Measurements from ENCODE around the gene JMJD8. TPM values are rescaled to one million over a fixed set of nuclear protein-coding genes. Genes with fewer than 3 reads are reported as not detected.
A peak's percentile ranks its signal among the peaks of the same experiment; 100 is the strongest.

The JMJD8 gene
- total RNA-seq, 4 donors from 2014 or later: 72.8 to 156 (median 124) TPM

DNA sequence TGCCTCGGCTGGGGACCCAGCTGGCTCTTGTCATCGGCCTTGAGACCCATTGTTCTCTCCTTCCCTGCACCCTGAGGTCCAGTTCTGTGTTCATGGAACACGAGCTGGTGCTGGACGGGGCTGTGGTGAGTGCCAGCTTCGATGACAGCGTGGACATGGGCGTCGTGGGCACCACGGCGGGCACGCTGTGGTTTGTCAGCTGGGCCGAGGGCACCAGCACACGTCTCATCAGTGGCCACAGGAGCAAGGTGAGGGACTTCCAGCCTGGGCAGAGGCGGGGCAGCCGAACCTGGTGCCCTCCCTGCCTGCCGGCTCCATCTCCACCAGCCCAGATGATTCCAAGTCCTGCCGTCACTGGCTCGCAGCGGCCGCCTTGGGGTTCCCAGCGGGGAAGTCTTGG lies 21.5 kb downstream of the JMJD8 start:
- intact Hi-C loops (cut with DNase I): no loop called here
- Histone ChIP-seq H3K27me3 (no peaks in the 10 kb centered on the region), H3K27ac (no peak overlapping the region), H3K4me1 (peaks cover 5 to 17% of the 10 kb centered on the region in 2 donors), H3K36me3 (no peaks in the 10 kb centered on the region), H3K9me3 (no peaks in the 10 kb centered on the region), H3K4me3 (replicated peaks in 1 of 3) (no peak overlapping the region)
- WGBS, 2 donors: 97 to 98% methylated on average over 20 of the region's 21 CpGs
- DNase-seq: no peak
- no peak for TF ChIP-seq POLR2A (IDR thresholded peaks at IDR 0.05)
- TF ChIP-seq, protein P1, sequence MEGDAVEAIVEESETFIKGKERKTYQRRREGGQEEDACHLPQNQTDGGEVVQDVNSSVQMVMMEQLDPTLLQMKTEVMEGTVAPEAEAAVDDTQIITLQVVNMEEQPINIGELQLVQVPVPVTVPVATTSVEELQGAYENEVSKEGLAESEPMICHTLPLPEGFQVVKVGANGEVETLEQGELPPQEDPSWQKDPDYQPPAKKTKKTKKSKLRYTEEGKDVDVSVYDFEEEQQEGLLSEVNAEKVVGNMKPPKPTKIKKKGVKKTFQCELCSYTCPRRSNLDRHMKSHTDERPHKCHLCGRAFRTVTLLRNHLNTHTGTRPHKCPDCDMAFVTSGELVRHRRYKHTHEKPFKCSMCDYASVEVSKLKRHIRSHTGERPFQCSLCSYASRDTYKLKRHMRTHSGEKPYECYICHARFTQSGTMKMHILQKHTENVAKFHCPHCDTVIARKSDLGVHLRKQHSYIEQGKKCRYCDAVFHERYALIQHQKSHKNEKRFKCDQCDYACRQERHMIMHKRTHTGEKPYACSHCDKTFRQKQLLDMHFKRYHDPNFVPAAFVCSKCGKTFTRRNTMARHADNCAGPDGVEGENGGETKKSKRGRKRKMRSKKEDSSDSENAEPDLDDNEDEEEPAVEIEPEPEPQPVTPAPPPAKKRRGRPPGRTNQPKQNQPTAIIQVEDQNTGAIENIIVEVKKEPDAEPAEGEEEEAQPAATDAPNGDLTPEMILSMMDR (IDR thresholded peaks at IDR 0.05): no peak

DNA sequence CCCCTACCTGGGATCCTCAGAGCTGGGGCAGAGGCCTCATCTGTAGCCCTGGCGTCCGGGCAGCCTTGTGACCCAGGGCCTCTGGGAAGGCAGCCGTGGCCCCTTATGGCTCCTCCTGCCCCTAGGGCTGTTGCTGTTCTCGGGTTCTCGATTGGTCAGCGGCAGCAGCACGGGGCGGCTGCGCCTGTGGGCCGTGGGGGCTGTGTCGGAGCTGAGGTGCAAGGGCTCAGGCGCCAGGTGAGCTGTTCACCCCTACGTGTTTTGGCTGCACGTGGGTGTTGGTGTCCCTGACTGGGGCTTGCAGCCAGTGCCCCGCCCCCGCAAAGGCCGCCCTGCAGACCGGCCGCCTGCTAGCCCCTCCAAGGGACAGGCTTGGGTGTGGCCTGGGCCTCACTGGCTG lies 22.0 kb downstream of the JMJD8 start:
- Histone ChIP-seq H3K4me1 (peaks cover 5 to 12% of the 10 kb centered on the region in 2 donors), H3K36me3 (no peaks in the 10 kb centered on the region), H3K9me3 (no peaks in the 10 kb centered on the region), H3K4me3 (replicated peaks in 1 of 3) (no peak overlapping the region), H3K27ac (no peak overlapping the region), H3K27me3 (no peaks in the 10 kb centered on the region)
- TF ChIP-seq POLR2A (IDR thresholded peaks at IDR 0.05): no peak
- TF ChIP-seq, protein P1 (IDR thresholded peaks at IDR 0.05): no peak
- intact Hi-C loops (cut with DNase I): no loop called here
- DNase-seq: no peak
- 100% methylated on average over 3 to 5 of the region's 19 CpGs for WGBS, 2 donors

DNA sequence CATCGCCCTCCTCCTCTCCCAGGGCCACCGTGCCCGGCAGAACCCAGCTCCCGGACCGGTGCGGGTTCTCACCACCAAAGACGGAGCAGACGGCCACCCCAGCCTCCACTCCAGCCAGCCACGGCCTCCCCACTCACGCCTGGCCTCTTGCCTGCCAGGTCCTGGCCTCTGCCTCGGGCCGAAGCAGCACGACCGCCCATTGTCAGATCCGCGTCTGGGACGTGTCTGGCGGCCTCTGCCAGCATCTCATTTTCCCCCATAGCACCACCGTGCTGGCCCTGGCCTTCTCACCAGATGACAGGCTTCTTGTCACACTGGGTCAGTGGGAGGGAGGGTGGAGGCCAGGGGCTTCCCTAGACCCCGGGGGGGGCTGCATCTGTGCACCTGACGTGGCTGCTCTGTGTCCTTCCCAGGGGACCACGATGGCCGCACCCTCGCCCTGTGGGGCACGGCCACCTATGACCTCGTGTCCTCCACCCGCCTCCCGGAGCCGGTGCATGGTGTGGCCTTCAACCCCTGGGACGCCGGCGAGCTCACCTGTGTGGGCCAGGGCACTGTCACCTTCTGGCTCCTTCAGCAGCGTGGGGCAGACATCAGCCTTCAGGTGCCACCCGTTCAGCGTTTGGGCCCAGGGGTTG lies 22.8 kb downstream of the JMJD8 start:
- TF ChIP-seq POLR2A (IDR thresholded peaks at IDR 0.05): no peak
- TF ChIP-seq, protein P1 (IDR thresholded peaks at IDR 0.05): no peak
- Histone ChIP-seq H3K4me1 (peaks cover 5 to 12% of the 10 kb centered on the region in 2 donors), H3K4me3 (replicated peaks in 1 of 3) (no peak overlapping the region), H3K36me3 (no peaks in the 10 kb centered on the region), H3K27me3 (no peaks in the 10 kb centered on the region), H3K27ac (peak overlapping the region in 1 of 3 donors; percentile 63), H3K9me3 (no peaks in the 10 kb centered on the region)
- 55% methylated on average over 25 of the region's 35 CpGs; no CpG with 5 or more reads in 1 of the 2 donors for WGBS, 2 donors
- DNase-seq: no peak
- intact Hi-C loops (cut with DNase I): no loop called here

DNA sequence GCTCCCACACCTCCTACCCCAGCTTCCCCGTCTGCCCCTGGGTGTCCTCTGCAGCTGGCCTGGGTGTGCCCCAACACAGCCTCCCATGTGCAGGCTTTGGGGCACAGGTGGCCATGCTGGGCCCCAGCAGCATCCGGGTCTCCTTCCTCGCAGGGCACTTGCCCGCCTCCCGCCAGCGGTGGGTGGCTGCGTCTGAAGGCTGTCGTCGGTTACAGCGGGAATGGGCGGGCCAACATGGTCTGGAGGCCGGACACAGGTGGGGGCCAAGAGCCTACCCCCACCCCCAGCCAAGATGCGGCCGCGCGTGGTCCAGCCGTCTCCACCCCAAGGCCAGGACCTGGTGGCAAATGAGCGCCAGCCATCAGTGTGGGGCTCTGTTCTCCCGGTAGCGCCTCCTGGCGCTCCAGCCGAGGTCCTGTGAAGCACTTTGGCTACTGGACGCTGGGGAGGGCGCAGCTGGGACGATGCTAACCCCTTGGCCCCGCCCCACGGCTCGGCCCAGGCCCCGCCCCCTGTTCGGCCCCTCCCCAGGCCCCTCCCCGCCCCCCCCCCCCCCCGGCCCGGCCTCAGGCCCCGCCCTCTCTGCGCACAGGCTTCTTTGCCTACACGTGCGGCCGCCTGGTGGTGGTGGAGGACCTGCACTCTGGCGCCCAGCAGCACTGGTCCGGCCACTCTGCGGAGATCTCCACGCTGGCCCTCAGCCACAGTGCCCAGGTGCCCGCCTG lies 23.5 kb downstream of the JMJD8 start:
- H3K36me3 ChIP-seq: no peaks in the 10 kb centered on the region
- peak; percentile 93 to 97 for DNase-seq
- H3K4me3 ChIP-seq (replicated peaks in 1 of 3): no peak overlapping the region
- intact Hi-C loops (cut with DNase I): no loop called here
- 41 to 54% methylated on average over 12 to 24 of the region's 43 CpGs for WGBS, 2 donors
- H3K4me1 ChIP-seq: peaks cover 5 to 12% of the 10 kb centered on the region in 2 donors
- peak overlapping the region in 1 of 3 donors; percentile 63 for H3K27ac ChIP-seq
- peak in 1 of 2 donors; percentile 33 for TF ChIP-seq POLR2A (IDR thresholded peaks at IDR 0.05)
- TF ChIP-seq, protein P1 (IDR thresholded peaks at IDR 0.05): peak; percentile 23 to 61 (median 42)
- no peaks in the 10 kb centered on the region for H3K9me3 ChIP-seq
- H3K27me3 ChIP-seq: no peaks in the 10 kb centered on the region

DNA sequence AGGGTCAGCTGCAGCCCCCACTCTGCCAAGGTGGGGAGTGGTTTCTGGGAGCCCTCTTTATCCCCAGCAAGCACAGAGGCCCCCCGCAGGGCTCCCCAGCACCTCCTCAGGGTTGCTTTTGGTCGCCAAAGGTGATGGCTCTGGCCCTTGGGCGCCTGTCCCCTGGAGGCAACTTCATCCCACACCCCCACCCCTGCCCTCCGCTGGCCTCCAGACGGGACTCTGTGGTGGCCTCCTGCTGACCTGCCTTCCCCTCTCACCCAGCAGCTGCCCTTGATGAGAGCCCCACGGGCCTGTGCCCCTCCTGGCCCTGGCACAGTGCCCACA lies 24.0 kb downstream of the JMJD8 start:
- WGBS, 2 donors: 48 to 71% methylated on average over 2 to 5 of the region's 6 CpGs
- H3K9me3 ChIP-seq: no peaks in the 10 kb centered on the region
- H3K4me3 ChIP-seq (replicated peaks in 1 of 3): no peak overlapping the region
- intact Hi-C loops (cut with DNase I): no loop called here
- H3K4me1 ChIP-seq: peaks cover 5 to 12% of the 10 kb centered on the region in 2 donors
- H3K27ac ChIP-seq: peak overlapping the region in 1 of 3 donors; percentile 63
- no peak for DNase-seq
- H3K36me3 ChIP-seq: no peaks in the 10 kb centered on the region
- H3K27me3 ChIP-seq: no peaks in the 10 kb centered on the region
- TF ChIP-seq, protein P1 (IDR thresholded peaks at IDR 0.05): no peak
- TF ChIP-seq POLR2A (IDR thresholded peaks at IDR 0.05): no peak

Measured in thyroid gland (tissue), 4 donors.